ENCODE data around the gene SCRT2. TPM values are rescaled to one million over a fixed set of nuclear protein-coding genes. Genes with fewer than 3 reads are reported as not detected.

The SCRT2 gene
- total RNA-seq, 2 experiments from 2014 or later, result not detected

GRCh38 chr20:682123-682522 lies 6.5 kb upstream of the SCRT2 start:
- no peaks in the 10 kb centered on the region for H3K9me3 Mint-ChIP-seq (ENCODE audit: low read depth)
- intact Hi-C loops (cut with DNase I, micrococcal nuclease), result no loop called here
- no peak for ATAC-seq
- POLR2A ChIA-PET, result no interaction called here
- no peak overlapping the region for H3K27ac Mint-ChIP-seq
- H3K4me3 Mint-ChIP-seq, result no peak overlapping the region
- H3K27me3 Mint-ChIP-seq, result peaks cover 28% of the 10 kb centered on the region
- no peaks in the 10 kb centered on the region for H3K4me1 Mint-ChIP-seq
- no peak for DNase-seq
- H3K36me3 Mint-ChIP-seq (ENCODE audit: low read depth), result no peaks in the 10 kb centered on the region
- CTCF ChIA-PET, result no interaction called here

- intact Hi-C loops (cut with DNase I, micrococcal nuclease), result no loop called here
- no peak overlapping the region for H3K27ac Mint-ChIP-seq
- no peak overlapping the region for H3K4me3 Mint-ChIP-seq
- DNase-seq (no peak), ATAC-seq (no peak)
- H3K36me3 Mint-ChIP-seq (ENCODE audit: low read depth), result peaks cover 2% of the 10 kb centered on the region
- no peaks in the 10 kb centered on the region for H3K9me3 Mint-ChIP-seq (ENCODE audit: low read depth)
- peaks cover 35% of the 10 kb centered on the region for H3K27me3 Mint-ChIP-seq
- ChIA-PET POLR2A (no interaction called here), CTCF (no interaction called here)
- H3K4me1 Mint-ChIP-seq, result peaks cover 4% of the 10 kb centered on the region
These were observed 5.1 kb upstream of the SCRT2 start for GRCh38 chr20:680638-681187.

- intact Hi-C loops (cut with DNase I, micrococcal nuclease), result no loop called here
- no peak overlapping the region for H3K27ac Mint-ChIP-seq
- POLR2A ChIA-PET, result no interaction called here
- H3K4me1 Mint-ChIP-seq, result peaks cover 4% of the 10 kb centered on the region
- no peak overlapping the region for H3K4me3 Mint-ChIP-seq
- H3K9me3 Mint-ChIP-seq (ENCODE audit: low read depth), result no peaks in the 10 kb centered on the region
- H3K36me3 Mint-ChIP-seq (ENCODE audit: low read depth), result peaks cover 2% of the 10 kb centered on the region
- DNase-seq, result no peak
- CTCF ChIA-PET, result interaction anchor here (0.7 to 1.8 kb wide), 2 partner anchors 11 to 394 kb away, joined by 3 to 10 read pairs; no protein-coding TSS in a partner anchor
- ATAC-seq, result no peak
- peaks cover 51% of the 10 kb centered on the region for H3K27me3 Mint-ChIP-seq
These were observed 2.4 kb upstream of the SCRT2 start for GRCh38 chr20:677957-678356.

DNA sequence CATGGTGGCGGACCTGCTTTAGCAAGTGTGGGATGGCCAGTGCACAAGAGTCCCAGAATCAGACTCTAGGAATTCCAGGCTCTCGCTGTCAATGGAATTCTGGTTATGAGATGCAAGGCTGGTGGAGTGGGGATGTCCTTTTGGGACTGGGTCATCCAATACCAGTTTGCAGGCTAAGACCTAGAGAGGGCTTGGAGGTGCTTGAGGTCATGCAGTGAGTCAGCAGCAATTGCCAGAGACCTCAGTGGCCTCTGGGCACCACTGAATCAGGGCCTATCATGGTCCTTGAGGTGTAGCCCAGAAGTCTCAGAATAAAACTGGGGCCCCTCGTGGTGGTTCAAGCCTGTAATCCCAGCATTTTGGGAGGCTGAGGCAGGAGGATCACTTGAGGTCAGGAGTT lies 1.4 kb upstream of the SCRT2 start:
- ChIA-PET CTCF (no interaction called here), POLR2A (no interaction called here)
- Mint-ChIP-seq H3K4me1 (peaks cover 4% of the 10 kb centered on the region), H3K27ac (no peak overlapping the region), H3K4me3 (no peak overlapping the region), H3K27me3 (peaks cover 55% of the 10 kb centered on the region), H3K36me3 (ENCODE audit: low read depth) (peaks cover 2% of the 10 kb centered on the region), H3K9me3 (ENCODE audit: low read depth) (no peaks in the 10 kb centered on the region)
- intact Hi-C loops (cut with DNase I, micrococcal nuclease), result no loop called here
- no peak for DNase-seq
- no peak for ATAC-seq

DNA sequence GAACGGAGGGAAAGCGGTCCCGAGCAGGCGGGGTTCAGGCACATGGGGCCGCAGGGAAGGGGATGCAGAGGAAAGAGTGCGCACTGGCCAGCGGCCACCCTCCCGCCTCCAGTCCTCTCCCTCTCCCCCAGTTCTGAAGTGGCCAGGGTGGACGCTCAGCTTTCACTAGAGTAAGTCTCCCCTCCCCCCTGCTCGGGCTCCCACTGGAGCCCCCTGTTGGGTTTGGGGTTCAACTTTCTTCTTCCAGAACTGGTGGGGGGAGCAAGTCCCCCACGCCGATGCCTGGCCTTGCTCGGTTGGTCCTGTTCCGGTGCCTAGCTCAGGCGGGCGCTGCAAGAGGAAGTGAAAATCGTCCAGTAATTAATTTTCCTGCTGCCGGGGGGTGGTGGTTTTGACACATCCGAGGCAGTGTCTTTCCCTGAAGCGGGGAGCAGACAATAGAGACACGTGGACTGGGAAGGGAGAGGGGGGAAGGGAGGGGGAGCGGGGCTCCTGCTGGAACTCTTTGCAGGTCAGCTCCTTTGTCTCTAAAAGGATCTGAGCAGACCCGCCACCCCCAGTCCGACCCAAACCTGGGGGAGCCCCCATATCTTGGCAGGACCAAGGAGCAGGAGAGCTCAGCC lies 824 bp upstream of the SCRT2 start:
- no peak overlapping the region for H3K27ac Mint-ChIP-seq
- intact Hi-C loops (cut with DNase I, micrococcal nuclease), result no loop called here
- peaks cover 2% of the 10 kb centered on the region for H3K36me3 Mint-ChIP-seq (ENCODE audit: low read depth)
- ChIA-PET POLR2A (no interaction called here), CTCF (no interaction called here)
- peaks cover 4% of the 10 kb centered on the region for H3K4me1 Mint-ChIP-seq
- H3K4me3 Mint-ChIP-seq, result no peak overlapping the region
- H3K27me3 Mint-ChIP-seq, result peaks cover 60% of the 10 kb centered on the region
- DNase-seq (no peak), ATAC-seq (no peak)
- H3K9me3 Mint-ChIP-seq (ENCODE audit: low read depth), result no peaks in the 10 kb centered on the region

- no peaks in the 10 kb centered on the region for H3K9me3 Mint-ChIP-seq (ENCODE audit: low read depth)
- DNase-seq (no peak), ATAC-seq (no peak)
- H3K4me3 Mint-ChIP-seq, result no peak overlapping the region
- ChIA-PET CTCF (no interaction called here), POLR2A (interaction anchor here (1.1 kb wide), 1 partner anchor 19 kb away, joined by 3 read pairs; no protein-coding TSS in a partner anchor)
- H3K36me3 Mint-ChIP-seq (ENCODE audit: low read depth), result peaks cover 2% of the 10 kb centered on the region
- intact Hi-C loops (cut with DNase I, micrococcal nuclease), result loop anchor here in 1 of 2 experiments (1.0 kb wide), 1 partner anchor 22 kb away; the partner anchor contains the start of gene SRXN1
- H3K27me3 Mint-ChIP-seq, result peaks cover 64% of the 10 kb centered on the region
- H3K27ac Mint-ChIP-seq, result no peak overlapping the region
- peaks cover 4% of the 10 kb centered on the region for H3K4me1 Mint-ChIP-seq
These were observed 559 bp downstream of the SCRT2 start for GRCh38 chr20:675033-675452.

- no peak for ATAC-seq
- POLR2A ChIA-PET, result no interaction called here
- CTCF ChIA-PET, result no interaction called here
- H3K4me1 Mint-ChIP-seq, result peaks cover 4% of the 10 kb centered on the region
- intact Hi-C loops (cut with DNase I, micrococcal nuclease), result loop anchor here in 1 of 2 experiments (5.0 kb wide), 1 partner anchor 54 kb away; no protein-coding TSS in a partner anchor
- peaks cover 2% of the 10 kb centered on the region for H3K36me3 Mint-ChIP-seq (ENCODE audit: low read depth)
- H3K27me3 Mint-ChIP-seq, result peaks cover 56% of the 10 kb centered on the region
- no peak overlapping the region for H3K27ac Mint-ChIP-seq
- H3K9me3 Mint-ChIP-seq (ENCODE audit: low read depth), result no peaks in the 10 kb centered on the region
- no peak overlapping the region for H3K4me3 Mint-ChIP-seq
- no peak for DNase-seq
These were observed 2.0 kb downstream of the SCRT2 start for GRCh38 chr20:673603-674001.

DNA sequence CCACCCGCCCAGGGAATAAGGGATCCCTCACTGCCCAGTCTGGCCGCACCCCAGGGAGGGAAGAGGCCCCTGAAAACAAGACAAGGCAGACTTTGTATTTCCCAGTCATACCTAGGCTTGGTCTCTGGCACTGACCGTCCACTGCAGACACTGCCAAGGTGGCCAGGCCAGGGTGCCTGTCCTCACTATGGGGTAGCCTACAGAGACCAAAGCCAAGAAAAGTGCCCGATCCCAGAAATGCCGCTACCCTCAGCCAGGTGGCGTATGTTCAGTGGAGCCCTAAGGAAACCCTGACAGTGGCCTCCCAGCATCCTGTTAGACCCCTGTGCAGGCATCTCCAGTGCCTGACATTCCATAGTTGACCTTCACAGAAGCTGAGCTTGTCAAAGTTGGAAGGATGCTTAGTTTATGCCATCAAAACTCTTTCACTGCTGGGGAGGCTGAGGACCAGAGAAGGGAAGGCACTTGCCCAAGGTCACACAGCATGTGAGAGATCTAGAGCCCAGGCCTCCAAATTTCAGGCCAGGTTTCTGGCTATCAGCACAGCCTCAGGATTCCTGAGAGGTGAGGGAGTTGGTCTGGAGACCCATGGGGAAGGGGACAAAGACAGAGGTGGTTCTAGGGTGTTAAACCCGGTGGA lies 2.5 kb downstream of the SCRT2 start:
- CTCF ChIA-PET, result no interaction called here
- peaks cover 4% of the 10 kb centered on the region for H3K4me1 Mint-ChIP-seq

GRCh38 chr20:671252-672030 lies 4.2 kb downstream of the SCRT2 start:
- no peaks in the 10 kb centered on the region for H3K9me3 Mint-ChIP-seq (ENCODE audit: low read depth)
- H3K27ac Mint-ChIP-seq, result no peak overlapping the region
- ChIA-PET CTCF (interaction anchor here (0.7 kb wide), 1 partner anchor 11 kb away, joined by 3 read pairs; no protein-coding TSS in a partner anchor), POLR2A (interaction anchor here (0.5 kb wide), 1 partner anchor 24 kb away, joined by 7 read pairs; no protein-coding TSS in a partner anchor)
- DNase-seq (no peak), ATAC-seq (no peak)
- peaks cover 51% of the 10 kb centered on the region for H3K27me3 Mint-ChIP-seq
- peaks cover 2% of the 10 kb centered on the region for H3K36me3 Mint-ChIP-seq (ENCODE audit: low read depth)
- H3K4me3 Mint-ChIP-seq, result no peak overlapping the region
- intact Hi-C loops (cut with DNase I, micrococcal nuclease), result loop anchor here in 1 of 2 experiments (5.0 kb wide), 1 partner anchor 56 kb away; no protein-coding TSS in a partner anchor
- H3K4me1 Mint-ChIP-seq, result peaks cover 4% of the 10 kb centered on the region

More for the DNA sequence above, 2.5 kb downstream of the SCRT2 start:
- Mint-ChIP-seq H3K27me3 (peaks cover 53% of the 10 kb centered on the region), H3K4me3 (no peak overlapping the region), H3K27ac (no peak overlapping the region), H3K9me3 (ENCODE audit: low read depth) (no peaks in the 10 kb centered on the region), H3K36me3 (ENCODE audit: low read depth) (peaks cover 2% of the 10 kb centered on the region)
- ATAC-seq (no peak), DNase-seq (no peak)
- POLR2A ChIA-PET, result no interaction called here
- intact Hi-C loops (cut with DNase I, micrococcal nuclease), result loop anchor here in 1 of 2 experiments (5.0 kb wide), 1 partner anchor 54 kb away; no protein-coding TSS in a partner anchor

GRCh38 chr20:669573-669972 lies 6.0 kb downstream of the SCRT2 start:
- CTCF ChIA-PET, result interaction anchor here (0.9 to 1.3 kb wide), 4 partner anchors 9 to 156 kb away, joined by 3 to 4 read pairs (median 3); no protein-coding TSS in a partner anchor
- ATAC-seq (no peak), DNase-seq (no peak)
- POLR2A ChIA-PET, result no interaction called here
- intact Hi-C loops (cut with DNase I, micrococcal nuclease), result loop anchor here (5.0 kb wide), 1 partner anchor 317 kb away; no protein-coding TSS in a partner anchor
- Mint-ChIP-seq H3K36me3 (ENCODE audit: low read depth) (no peaks in the 10 kb centered on the region), H3K4me1 (no peaks in the 10 kb centered on the region), H3K4me3 (no peak overlapping the region), H3K9me3 (ENCODE audit: low read depth) (no peaks in the 10 kb centered on the region), H3K27ac (no peak overlapping the region), H3K27me3 (peaks cover 52% of the 10 kb centered on the region)

DNA sequence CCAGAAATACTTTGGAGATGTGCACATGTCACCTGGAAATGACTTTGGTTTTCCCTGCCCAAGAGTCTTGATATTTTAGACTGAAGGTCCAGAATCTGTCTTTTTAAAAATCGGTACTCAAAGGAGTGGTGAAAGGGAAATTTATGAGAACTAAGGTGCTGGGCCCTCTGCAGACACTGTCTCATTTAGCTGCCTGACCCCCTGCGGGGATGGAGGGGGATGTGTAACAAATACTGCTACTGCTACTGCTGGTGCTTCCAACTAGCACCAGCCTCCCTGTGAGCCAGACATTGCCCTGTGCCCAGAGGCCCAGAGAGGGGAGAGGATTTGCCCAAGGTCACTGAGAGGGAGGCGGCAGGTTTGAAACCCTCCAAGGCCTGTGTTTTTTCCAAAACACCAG lies 7.0 kb downstream of the SCRT2 start:
- H3K36me3 Mint-ChIP-seq (ENCODE audit: low read depth), result no peaks in the 10 kb centered on the region
- ChIA-PET POLR2A (no interaction called here), CTCF (interaction anchor here (1.0 to 2.7 kb wide), 4 partner anchors 8 to 68 kb away, joined by 3 to 10 read pairs (median 4); no protein-coding TSS in a partner anchor)
- ATAC-seq, result no peak
- H3K9me3 Mint-ChIP-seq (ENCODE audit: low read depth), result no peaks in the 10 kb centered on the region
- intact Hi-C loops (cut with DNase I, micrococcal nuclease), result loop anchor here (5.0 kb wide), 1 partner anchor 316 kb away; no protein-coding TSS in a partner anchor
- no peak for DNase-seq
- no peak overlapping the region for H3K27ac Mint-ChIP-seq
- H3K4me3 Mint-ChIP-seq, result no peak overlapping the region
- peaks cover 46% of the 10 kb centered on the region for H3K27me3 Mint-ChIP-seq
- H3K4me1 Mint-ChIP-seq, result no peaks in the 10 kb centered on the region
